HUDEP-2 (cell line): ENCODE data around the gene KRT36.

Source experiments
- DNase-seq, 76 experiments: peaks; one replicate each; lab custom pipeline; 2025; ENCODE audit not compliant: unreplicated experiment in 76 of 76; lab: John Stamatoyannopoulos, UW

The KRT36 gene

GRCh38 chr17:41522301-41523224 is 32.9 kb upstream of the KRT36 start:
- no peak for DNase-seq

GRCh38 chr17:41521574-41522261 is 32.0 kb upstream of the KRT36 start:
- DNase-seq: no peak

- DNase-seq: peak in 60 of 76 experiments; percentile 17 to 80 (median 56)
These were observed 31.3 kb upstream of the KRT36 start for GRCh38 chr17:41520821-41521521.

- DNase-seq: peak in 3 of 76 experiments; percentile 11 to 20 (median 18)
These were observed 30.0 kb upstream of the KRT36 start for GRCh38 chr17:41519501-41520224.

- DNase-seq: peak in 2 of 76 experiments; percentile 11 to 15
These were observed 29.2 kb upstream of the KRT36 start, which contains the start of gene KRT15 for GRCh38 chr17:41518789-41519449. TSS of gene KRT15 (minus strand) at chr17:41518890. CDS start at chr17:41518827, 63 bp downstream.

- DNase-seq: no peak
These were observed 28.3 kb upstream of the KRT36 start for GRCh38 chr17:41518031-41518430.

- DNase-seq: no peak
These were observed 27.1 kb upstream of the KRT36 start for GRCh38 chr17:41516830-41517283.

- DNase-seq: no peak
These were observed 26.6 kb upstream of the KRT36 start for GRCh38 chr17:41516147-41516829.

- no peak for DNase-seq
These were observed 23.4 kb upstream of the KRT36 start for GRCh38 chr17:41513168-41513547.

- DNase-seq: no peak
These were observed 22.9 kb upstream of the KRT36 start for GRCh38 chr17:41512546-41513167.

GRCh38 chr17:41511716-41512115 is 22.0 kb upstream of the KRT36 start:
- DNase-seq: peak in 1 of 76 experiments; percentile 7

GRCh38 chr17:41511116-41511515 is 21.4 kb upstream of the KRT36 start:
- peak in 71 of 76 experiments; percentile 38 to 92 (median 73) for DNase-seq

- no peak for DNase-seq
These were observed 20.7 kb upstream of the KRT36 start for GRCh38 chr17:41510251-41511065.

- peak in 4 of 76 experiments; percentile 8 to 24 (median 20) for DNase-seq
These were observed 17.7 kb upstream of the KRT36 start for GRCh38 chr17:41507315-41507880.

GRCh38 chr17:41505809-41506767 is 16.4 kb upstream of the KRT36 start:
- DNase-seq: peak in 4 of 76 experiments; percentile 3 to 40 (median 22)
